ENCODE results near the gene PAXIP1.

DNA sequence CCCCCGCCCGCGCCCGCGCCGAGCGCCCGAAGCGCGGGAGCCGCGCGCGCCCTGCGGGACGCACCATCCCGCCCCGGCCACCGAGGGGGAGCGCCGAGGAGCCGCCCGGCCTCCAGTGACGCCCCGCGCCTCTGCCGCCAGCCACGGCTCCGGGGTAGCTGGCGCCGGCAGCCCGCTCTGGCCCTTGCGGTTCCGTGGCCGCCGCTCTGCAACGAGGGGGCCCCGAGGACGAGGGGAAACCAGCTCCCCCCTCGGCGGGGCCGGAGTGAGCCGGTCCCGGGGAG is at the start of gene PAXIP1:
- TF ChIP-seq FOXA1 (IDR thresholded peaks at IDR 0.05) (no peak), NFRKB (IDR thresholded peaks at IDR 0.05) (no peak), TARDBP (IDR thresholded peaks at IDR 0.05) (no peak), HDGF (IDR thresholded peaks at IDR 0.05; ENCODE audit: borderline replicate concordance) (no peak), ELF4 (IDR thresholded peaks at IDR 0.05) (no peak), SUZ12 (IDR thresholded peaks at IDR 0.05) (no peak), L3MBTL2 (conservative IDR thresholded peaks at IDR 0.05) (no peak), FOXK2 (IDR thresholded peaks at IDR 0.05) (no peak), FOXM1 (IDR thresholded peaks at IDR 0.05; ENCODE audit: borderline replicate concordance) (peak; percentile 98), ARNT (IDR thresholded peaks at IDR 0.05) (peak; percentile 89), BHLHE40 (IDR thresholded peaks at IDR 0.05; ENCODE audit: borderline replicate concordance) (peak; percentile 62; the same call in 1 of the 2 replicates)
- TF ChIP-seq, protein P1, sequence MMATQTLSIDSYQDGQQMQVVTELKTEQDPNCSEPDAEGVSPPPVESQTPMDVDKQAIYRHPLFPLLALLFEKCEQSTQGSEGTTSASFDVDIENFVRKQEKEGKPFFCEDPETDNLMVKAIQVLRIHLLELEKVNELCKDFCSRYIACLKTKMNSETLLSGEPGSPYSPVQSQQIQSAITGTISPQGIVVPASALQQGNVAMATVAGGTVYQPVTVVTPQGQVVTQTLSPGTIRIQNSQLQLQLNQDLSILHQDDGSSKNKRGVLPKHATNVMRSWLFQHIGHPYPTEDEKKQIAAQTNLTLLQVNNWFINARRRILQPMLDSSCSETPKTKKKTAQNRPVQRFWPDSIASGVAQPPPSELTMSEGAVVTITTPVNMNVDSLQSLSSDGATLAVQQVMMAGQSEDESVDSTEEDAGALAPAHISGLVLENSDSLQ (IDR thresholded peaks at IDR 0.05): no peak
